Activated CD4-positive, CD25-positive, alpha-beta regulatory T cell treated with anti-CD3 and anti-CD28 coated beads, Interleukin-2, amount 50 U/mL, for 72 hours (primary cell): ENCODE data around the gene ORMDL2.
"Not testable (repeated sequence)": the region's sequence is repeated elsewhere in the genome, so short reads cannot be mapped to it uniquely, and the experiment has no call there.

Experiments
- DNase-seq: peaks from one replicate; pipeline ENCODE4 v3.0.0; 2021

The ORMDL2 gene

DNA sequence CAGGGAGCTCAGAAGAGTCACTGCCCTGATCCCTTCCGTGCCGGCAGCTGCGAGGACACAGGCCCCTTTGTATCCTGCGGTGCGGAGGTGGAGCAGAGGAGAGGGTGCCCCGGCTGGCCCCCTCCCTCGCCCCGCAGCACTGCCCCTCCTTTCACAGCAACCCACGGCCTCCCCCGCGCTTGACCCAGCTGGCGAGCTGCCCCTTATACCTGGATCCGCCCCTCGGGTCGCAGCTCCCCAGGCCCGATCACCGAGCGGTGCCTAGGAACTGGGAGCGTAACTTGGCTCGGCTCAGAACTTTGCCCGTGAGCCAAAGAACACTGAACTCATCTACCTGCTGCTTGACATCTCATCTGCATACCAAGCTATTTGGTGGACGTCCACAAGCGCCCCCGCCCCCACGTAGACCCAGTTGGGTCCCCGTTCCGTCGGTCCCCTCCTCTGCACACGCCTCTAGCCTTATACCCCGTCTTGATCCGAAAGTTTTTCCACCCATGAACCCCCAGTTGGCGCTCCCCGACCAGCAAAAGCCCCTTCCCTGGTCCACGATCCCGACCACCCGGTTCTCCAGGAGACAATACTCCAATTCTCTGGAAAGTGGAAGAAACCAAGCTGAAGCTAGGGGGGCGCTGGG, 12.2 kb downstream of the ORMDL2 start:
- DNase-seq: peak; percentile 48

- DNase-seq: no peak
These were observed 13.0 kb downstream of the ORMDL2 start for GRCh38 chr12:55830601-55831446.

- DNase-seq: no peak
These were observed 13.6 kb downstream of the ORMDL2 start for GRCh38 chr12:55831447-55831815.

DNA sequence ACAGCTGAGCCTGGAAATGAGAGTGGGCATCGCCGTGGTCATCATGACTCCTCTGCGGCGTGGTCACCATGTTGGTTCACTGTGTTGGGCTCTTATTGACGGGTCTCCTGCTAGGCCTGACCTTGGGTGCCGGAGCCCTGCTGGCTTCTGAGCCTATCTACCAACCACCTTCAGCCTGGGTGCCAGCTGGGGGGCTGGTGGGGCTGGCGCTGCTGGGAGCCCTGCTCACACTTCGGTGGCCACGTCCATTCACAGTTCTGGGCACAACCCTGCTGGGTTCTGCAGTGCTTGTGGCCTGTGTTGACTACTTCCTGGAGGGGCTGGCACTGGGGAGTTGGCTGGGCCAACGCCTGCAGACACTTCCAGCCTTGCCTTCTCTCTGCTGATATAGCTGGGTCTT, 15.2 kb downstream of the ORMDL2 start:
- DNase-seq: no peak

- DNase-seq: not testable (repeated sequence)
These were observed 16.6 kb downstream of the ORMDL2 start for GRCh38 chr12:55834400-55834799.

DNA sequence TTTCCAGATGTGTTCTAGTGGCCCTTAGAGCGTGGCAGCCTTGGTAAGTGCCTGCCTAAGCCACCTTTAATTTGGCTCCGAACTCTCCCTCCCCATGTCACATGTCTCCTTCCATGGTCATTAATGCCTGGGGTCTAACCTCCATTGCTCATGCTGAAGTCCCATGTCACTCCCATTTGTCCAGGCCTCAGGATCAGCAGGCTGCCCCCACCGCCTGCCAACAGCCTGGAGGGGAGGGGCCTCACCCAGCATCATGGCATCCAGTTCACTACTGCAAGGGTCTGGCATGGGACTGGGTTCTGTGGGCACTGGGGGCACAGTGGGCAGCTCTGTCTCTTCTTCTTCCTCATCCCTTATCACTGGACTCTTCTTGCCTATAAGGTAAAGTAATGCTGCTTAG, 20.5 kb downstream of the ORMDL2 start:
- no peak for DNase-seq

DNA sequence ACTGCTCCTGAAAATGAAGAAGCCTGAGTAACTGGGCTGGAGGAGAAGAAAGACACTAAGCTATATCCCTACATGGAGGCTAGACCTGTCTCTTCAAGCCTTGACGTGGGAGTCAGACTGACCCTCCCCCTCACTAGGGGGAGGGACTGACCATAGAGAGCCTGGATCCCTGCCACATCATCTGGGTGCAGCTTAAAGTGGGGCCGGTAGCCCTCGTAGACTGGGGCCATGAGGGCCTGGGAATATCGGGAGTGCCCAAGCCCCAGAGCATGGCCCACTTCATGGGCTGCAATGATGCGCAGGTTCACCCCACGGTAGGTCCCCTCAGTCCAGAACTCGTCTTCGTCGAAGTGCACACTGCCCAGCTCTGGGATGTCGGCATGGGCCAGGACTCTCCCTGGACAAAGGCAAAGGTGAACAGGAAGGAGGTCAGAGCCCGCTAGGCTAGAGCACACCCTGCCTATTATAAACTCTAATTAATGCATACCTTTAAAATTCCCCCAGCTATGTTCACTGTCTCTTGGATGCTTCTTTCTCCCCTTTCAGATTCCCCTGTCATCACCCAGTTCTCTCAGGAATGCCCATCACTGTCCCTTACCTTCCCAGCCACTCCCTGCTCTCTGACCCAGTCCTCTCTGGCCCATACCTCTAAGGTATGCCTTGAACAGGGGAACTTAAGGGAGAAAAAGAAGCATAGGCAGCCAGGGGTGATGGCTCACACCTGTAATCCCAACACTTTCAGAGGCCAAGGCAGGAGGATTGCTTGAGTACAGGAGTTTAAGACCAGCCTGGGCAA, 21.7 kb downstream of the ORMDL2 start:
- no peak for DNase-seq

DNA sequence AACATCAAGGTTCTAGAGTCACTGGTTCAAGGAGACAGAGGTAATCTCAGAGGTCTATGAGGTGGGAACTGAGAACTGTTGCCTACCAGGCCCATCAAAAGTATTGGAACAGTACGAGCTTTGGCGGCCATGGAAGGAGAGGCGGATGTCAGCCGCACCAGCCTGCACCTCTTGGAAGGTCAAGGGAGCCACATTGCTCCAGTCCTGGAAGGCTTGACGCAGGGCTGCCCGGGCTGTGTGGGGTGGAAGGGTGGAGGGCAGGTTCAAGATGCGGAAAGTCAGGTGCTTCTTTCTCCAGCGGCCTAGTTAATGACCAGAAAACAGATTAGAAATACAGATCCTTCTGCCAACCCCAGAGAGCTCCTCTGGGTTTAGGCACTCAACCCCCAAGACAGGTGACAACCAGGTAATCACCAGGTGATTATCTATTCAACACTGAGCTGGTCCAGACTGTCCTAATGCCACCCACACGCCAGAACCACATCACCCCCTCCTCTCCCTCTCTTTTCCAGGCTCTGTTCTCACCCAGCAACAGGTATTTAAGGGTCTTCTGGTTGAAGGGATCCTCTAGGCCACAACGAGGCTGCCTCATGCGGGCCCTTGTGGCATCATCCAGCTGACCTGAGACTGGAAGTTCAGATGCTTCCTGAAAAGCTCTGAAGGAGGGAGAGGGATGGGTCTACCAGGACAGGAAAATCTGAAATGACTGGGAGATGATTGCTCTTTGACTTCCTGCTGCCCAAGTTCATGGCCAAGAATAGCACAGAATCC, 22.9 kb downstream of the ORMDL2 start:
- DNase-seq: no peak

- no peak for DNase-seq
These were observed 25.0 kb downstream of the ORMDL2 start, which contains the start of gene MMP19 for GRCh38 chr12:55842681-55843429. MMP19 (minus strand) TSS chr12:55842936; CDS start chr12:55842830, 106 bp downstream.

DNA sequence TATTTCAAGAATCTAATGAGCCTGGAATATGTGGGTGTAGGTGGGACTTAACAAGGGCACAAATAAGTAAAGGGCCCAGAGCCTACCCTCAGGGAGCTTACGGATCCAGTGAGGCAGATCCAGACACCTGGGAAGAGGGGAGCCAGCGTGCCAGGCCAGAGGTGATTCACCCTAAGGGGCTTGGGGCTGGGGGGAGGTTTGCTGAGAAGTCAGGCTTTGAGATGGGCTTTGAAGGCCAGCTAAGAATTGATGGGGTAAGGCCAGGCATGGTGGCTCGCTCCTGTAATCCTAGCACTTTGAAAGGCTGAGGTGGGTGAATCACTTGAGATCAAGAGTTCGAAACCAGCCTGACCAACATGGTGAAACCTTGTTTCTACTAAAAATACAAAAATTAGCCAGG, 25.6 kb downstream of the ORMDL2 start:
- DNase-seq: no peak

- DNase-seq: no peak
These were observed 27.1 kb downstream of the ORMDL2 start for GRCh38 chr12:55844961-55845360.

- DNase-seq: no peak
These were observed 27.5 kb downstream of the ORMDL2 start for GRCh38 chr12:55845361-55845760.

- no peak for DNase-seq
These were observed 28.1 kb downstream of the ORMDL2 start for GRCh38 chr12:55845785-55846496.

GRCh38 chr12:55847033-55847432, 29.2 kb downstream of the ORMDL2 start:
- no peak for DNase-seq

DNA sequence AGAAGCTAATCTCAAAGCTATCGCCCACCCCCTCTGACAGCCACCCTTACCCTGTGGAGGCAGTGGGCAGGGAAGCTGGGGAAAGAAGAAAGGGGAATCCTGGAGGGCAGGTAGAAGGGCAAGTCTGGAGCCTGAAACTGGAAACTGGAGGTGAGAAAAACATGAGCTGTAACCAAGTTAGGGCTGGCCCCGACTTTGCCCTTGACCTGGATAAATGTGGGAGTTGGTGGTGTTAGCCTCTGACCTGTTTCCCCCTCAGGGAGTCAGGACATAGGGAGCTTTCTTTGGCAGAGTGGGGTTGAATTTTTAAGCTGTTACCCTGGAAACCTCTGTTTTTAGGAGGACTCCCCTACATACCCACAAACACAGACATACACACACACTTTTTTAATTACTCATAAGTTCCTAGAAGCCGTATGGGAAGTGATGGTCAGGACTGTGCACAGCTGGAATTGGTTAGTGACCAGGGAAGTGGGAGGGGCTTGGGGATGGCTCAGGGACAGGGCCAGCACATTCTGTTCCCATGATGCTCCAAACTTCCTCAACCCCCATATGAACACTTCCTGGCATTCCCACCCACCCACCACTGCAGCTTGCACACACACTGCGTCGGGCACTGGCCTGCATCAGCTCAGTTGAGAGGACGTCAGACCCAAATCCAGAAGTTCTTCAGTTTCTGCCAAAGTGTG, 29.9 kb downstream of the ORMDL2 start:
- no peak for DNase-seq

DNA sequence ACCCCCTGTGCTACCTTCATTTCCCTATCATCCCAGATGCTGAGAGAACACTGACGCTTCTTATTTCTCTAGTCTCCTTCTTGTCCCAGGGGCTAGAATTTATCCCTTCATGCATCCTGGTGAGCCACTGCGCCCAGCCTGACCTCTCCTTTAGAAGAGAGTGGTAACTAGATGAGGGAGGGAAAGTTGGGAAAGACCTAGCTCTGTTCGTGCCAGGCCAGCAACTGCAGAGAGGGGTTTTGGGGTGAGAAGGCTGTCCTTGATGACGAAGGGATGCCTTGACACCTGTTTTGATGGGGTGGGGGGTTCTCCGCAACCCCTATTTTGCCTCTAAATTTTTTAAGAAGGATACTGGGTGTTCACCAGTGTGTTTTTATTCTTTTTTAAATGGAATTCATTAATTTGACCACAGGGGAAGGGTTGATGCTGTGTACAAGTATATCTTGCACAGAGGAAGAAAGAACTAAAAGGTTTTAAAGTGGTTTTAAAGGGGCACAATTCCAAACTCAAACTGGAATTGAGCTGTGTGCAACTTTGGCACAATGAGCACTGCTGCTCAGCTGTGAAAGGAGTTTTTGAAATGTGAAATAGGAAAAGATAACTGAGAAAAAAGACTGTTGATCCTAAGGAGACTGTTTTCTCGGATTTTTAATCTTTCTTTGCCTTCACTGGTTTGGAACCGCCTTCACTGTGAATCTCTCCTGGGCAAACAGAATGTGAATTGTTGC, 31.9 kb downstream of the ORMDL2 start:
- DNase-seq: no peak

DNA sequence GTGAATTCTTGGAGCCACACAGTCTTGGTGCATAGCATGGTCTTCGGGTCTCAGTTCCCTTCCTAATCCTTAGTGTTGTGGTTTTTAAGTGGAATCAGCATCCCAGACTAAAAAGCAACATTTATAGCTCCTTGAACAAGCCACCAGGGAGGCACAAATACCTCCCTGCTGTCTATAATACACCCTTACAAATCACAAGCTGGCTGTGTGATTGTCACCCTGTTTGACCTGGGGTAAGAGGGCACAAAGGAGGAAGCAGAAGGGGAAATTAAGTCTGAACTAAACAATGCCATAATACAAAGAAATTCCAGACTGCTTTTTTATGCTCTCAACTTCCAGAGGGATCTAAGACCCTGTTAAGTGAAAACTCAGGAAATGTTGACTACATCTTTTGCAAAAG, 32.6 kb downstream of the ORMDL2 start:
- DNase-seq: no peak

DNA sequence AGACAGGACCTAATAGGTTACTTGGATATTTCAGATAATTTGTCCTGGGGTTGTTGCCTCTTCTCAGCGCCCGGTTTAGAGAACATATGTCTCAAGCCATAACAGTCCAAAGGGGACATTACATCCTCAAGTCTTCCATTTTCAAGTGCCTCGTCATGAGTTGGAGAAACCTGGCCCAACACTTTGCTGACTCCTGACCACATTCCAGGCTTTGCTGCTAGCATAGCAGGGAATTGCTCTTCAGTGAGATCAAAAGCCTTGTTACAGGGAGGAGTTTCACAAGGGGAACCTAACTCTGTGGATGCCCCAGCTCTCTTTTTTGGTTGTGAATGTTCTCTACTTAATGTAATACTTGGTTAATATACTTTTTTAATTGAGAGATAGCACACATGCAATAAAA, 33.1 kb downstream of the ORMDL2 start:
- no peak for DNase-seq

DNA sequence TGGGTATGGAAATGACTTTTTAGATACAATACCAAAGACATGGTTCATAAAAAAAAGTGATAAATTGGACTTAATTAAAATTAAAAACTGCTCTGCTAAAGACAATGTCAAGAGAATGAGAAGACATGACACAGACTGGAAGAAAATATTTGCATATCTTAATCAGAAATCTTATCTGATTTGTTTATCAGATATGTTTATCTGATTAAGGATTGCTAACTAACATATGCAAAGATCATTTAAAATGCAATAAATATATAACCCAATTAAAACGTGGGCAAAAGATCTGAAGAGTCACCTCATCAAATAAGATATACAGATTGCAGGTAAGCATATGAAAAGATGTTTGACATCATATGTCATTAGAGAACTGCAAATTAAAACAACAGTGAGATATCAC, 34.9 kb downstream of the ORMDL2 start:
- no peak for DNase-seq

DNA sequence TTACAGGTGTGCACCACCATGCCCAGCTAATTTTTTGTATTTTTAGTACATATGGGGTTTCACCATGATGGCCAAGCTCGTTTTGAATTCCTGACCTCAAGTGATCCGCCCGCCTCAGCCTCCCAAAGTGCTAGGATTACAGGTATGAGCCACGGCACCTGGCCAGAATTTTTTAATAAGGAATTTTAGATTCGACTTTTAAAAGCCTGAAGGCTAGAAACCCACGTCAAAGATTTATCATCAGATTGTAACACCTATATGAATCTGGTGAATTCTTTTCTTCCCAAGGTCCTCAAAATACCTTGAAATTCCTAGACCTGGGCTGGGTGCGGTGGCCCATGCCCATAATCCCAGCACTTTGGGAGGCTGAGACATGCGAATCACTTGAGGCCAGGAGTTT, 43.6 kb downstream of the ORMDL2 start:
- no peak for DNase-seq
